SKM-1 treated with dmso at 0.1 percent for 144 hours (cell line): Measurements from ENCODE around the gene SLC22A5.
A peak's percentile ranks its signal among the peaks of the same experiment; 100 is the strongest.

Experiments
- DNase-seq: peaks from one replicate; lab custom pipeline; 2025; ENCODE audit not compliant: unreplicated experiment; lab: John Stamatoyannopoulos, UW

Gene SLC22A5

DNA sequence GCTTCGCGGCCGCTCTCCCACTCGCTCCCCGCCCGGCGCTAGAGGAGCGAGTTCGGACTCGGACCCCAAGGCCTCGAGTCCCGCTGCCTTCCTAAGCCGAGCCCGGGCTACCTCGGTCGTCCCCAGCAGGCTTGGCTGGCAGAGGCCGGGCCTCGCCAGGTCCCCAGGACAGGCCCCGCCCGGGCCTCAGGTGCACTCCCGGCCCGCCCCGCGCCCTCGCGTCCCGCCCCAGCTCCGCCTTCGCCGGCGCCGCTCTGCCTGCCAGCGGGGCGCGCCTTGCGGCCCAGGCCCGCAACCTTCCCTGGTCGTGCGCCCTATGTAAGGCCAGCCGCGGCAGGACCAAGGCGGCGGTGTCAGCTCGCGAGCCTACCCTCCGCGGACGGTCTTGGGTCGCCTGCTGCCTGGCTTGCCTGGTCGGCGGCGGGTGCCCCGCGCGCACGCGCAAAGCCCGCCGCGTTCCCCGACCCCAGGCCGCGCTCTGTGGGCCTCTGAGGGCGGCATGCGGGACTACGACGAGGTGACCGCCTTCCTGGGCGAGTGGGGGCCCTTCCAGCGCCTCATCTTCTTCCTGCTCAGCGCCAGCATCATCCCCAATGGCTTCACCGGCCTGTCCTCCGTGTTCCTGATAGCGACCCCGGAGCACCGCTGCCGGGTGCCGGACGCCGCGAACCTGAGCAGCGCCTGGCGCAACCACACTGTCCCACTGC is at the start of gene SLC22A5:
Gene SLC22A5, plus strand, starts transcription at position 237 of the 707 bp plus-strand sequence. Its CDS starts 263 bp downstream, at position 500.
- peak; percentile 34 for DNase-seq

DNA sequence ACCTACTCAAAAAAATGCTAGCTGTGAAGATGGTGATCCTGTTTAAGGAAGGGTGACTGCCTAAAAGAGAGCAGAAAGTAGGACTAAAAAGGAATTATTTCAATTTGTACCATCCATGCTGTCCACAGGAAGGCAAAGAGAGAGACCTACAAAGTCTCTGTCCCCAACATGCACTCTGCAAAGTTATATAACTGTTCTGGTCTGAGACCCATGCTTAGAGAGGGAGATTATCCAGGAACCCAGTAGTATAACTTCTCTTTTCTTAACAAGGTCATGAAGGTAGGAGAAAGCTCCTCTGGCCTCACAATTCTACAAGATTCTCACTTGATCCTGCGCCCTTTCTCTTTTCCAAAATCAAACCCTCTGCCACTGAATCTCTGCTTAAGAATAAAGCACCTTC is 49.5 kb upstream of the SLC22A5 start:
- no peak for DNase-seq

DNA sequence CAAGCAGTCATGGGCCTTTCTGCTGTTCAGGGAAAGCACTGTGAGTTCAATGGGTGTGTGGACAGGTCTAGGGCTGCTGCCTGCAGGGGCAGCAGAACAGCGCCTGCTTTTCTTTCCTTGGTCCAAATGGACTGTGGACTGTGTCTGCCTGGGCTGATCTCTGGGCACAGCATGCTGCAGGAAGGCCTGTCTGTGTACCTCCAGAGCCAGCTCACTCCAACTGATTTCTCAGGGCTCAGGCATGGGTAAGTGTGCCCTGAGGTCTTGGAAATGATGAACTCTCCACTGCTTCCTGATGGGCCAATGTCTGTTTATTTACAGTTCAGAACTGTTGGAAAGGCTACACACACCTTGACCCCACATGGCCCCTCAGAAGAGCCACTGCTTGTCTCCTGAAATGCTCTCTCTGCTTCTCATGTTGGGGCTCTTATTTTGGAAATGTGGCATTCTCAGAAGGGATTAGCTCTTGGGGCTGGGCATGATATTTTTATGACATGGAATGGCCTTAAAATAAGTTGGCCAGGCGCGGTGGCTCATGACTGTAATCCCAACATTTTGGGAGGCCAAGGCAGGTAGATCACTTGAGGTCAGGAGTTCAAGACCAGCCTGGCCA is 48.3 kb upstream of the SLC22A5 start:
- no peak for DNase-seq

DNA sequence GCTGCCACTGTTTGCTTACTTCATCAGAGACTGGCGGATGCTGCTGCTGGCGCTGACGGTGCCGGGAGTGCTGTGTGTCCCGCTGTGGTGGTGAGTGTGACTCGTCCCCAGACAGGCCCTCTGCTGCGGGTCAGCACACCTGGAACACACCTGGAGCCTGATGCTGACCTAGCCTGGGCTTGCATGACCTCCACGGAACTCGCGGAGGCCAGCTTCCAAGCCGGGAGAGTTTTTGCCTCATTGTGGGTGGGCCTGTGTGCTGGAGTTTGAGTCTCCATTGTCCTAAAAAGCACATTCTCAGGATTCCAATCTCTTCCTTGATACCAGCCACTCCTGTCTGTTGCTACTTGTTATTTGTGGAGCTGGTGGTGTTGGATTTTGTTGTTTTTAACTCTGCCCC is 47.2 kb upstream of the SLC22A5 start:
- no peak for DNase-seq

DNA sequence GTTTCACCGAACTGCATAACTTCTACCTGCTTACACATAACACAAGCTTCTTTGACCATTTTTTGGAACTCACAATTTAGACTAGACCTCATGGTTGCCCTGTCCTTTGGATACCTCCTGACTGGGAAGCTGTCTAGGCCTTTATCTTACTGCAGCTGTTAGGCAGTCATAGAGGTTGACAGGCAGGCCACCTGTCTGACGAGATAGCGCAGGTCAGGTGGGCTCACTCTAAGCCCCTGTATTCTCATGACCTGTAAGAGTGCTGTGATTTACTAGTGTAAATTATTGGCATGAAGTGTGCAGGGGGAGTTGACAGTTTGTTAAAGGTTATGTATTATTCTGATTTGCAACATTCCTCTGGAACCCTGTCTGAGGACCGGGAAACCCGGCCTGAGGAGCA is 46.3 kb upstream of the SLC22A5 start:
- no peak for DNase-seq

DNA sequence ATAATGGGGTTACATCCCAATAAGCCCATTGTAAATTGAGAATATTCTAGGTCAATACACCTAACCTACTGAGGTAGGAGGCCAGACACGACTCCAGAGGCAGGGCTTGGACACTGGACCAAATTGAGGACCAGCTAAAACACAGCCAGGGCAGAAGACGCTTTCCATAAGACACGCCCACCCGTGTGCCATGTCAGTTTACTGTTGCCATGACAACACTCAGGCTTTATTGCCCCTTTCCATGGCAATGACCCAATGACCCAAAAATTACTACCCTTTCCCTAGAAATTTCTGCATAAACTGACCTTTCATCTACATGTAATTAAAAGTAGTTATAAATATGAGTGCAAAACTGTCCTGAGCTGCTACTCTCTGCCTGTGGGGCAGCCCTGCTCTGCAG is 43.8 kb upstream of the SLC22A5 start:
- no peak for DNase-seq

DNA sequence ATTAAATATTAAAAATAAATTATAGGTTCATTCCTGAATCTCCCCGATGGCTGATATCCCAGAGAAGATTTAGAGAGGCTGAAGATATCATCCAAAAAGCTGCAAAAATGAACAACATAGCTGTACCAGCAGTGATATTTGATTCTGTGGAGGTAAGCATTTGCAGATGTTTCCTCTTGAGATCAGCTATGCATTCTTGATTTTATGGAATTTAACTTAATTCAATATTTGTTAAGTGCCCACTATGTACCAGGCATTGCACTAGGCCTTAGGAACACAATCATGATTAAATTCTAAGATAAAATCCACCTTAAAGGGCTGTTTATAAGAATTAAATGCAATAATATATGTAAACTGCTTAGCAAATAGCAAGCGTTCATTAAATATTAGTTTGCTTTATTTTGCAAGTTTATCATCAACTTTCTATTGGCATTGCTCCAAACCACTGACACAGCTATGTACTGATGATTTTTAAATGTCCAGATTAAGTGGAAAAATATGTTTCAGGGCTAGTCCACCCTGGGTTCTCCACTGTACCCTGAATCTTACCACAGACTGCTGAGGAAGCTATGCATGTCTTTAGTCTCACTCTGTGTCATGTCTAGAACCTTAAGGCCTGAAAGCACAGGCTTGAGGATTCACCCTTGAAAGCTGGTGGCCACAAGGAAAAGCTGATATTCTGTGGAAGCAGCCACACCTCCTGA is 42.1 kb upstream of the SLC22A5 start:
- no peak for DNase-seq

DNA sequence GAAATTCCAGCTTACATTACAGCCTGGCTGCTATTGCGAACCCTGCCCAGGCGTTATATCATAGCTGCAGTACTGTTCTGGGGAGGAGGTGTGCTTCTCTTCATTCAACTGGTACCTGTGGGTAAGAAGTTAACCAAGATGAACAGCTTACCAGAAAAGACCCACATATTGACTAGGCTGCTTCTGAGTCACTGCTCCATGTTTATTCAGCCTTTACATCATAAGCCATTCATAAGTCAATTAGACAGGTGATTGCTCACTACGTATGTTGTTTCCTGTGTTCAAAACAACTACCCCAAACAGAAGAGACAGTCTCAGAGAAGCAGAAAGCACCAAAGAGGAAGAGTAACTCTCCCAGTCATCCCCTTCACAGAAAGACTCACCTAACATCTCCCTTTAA is 34.7 kb upstream of the SLC22A5 start:
- no peak for DNase-seq

DNA sequence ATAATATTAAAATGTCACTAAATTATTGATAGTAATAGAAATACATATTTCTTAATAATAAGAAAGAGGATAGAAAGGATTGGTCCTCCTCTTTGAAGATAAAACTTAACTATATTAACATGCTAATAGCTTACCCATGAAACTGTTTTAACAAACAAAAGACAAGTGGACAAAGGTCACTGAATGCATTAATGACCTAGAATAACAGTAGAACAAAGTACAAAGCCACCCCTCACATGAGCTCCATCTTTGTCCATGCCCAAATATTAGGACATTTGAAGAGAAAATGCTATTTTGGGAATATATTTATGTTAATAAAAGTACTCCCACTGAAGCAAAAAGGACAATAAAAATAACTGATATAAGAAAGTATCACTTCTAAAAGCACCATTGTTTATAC is 34.1 kb upstream of the SLC22A5 start:
- no peak for DNase-seq

DNA sequence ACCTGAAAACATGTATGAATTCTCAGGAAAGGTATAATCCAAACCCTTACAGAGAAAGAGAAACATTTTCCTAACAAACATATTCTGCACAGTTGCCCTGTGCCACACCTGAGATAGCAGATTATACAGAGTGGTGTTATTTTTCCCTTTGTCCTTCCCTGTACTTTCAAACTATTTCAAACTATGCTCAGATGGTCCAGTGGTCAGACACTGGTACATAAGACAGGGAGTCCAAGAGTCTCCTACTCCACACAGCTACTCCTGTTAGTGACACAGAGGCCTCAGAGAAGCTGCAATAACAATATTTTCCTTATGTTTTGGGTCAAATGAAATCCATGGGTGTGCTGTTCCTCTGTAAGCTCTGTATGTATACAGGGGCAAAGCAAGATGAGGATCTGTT is 30.0 kb upstream of the SLC22A5 start:
- DNase-seq = no peak

DNA sequence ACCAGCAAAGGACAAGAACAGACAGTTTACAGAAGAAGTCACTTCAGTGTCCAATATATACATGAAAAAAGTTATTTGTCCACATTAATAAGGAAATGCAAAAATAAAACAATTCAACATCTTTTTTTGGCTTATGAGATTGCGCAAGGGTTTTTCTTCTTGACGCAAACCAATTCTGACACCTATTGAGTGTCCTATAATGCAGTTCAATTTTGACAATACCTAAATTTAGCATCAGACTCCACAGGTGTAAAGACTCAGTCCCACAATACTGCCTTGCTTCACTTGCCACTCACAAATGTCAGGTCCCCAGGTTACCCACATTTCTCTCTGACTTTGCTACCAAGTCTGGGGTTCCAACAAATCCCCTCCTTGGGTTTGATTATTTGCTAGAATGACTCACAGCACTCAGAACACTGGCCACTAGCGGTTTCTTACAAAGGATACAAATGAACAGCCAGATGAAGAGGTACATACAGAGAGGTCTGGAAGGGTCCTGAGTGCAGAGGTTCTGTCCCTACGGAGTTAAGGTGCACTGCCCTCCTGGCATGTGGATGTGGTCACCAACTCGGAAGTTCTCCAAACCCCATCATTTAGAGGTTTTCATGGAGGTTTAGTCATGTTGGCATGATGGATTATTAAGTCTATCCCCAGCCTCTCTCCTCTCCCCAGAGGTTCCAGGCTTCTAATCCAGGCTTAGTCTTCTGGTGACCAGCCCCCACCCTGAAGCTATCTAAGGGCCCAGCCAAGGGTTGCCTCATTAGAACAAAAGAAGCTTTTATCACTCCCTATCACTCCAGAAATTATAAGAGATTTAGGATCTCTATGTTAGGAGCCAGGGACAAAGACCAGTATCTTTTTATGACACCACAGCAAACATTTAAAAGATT is 27.0 kb upstream of the SLC22A5 start:
- no peak for DNase-seq

DNA sequence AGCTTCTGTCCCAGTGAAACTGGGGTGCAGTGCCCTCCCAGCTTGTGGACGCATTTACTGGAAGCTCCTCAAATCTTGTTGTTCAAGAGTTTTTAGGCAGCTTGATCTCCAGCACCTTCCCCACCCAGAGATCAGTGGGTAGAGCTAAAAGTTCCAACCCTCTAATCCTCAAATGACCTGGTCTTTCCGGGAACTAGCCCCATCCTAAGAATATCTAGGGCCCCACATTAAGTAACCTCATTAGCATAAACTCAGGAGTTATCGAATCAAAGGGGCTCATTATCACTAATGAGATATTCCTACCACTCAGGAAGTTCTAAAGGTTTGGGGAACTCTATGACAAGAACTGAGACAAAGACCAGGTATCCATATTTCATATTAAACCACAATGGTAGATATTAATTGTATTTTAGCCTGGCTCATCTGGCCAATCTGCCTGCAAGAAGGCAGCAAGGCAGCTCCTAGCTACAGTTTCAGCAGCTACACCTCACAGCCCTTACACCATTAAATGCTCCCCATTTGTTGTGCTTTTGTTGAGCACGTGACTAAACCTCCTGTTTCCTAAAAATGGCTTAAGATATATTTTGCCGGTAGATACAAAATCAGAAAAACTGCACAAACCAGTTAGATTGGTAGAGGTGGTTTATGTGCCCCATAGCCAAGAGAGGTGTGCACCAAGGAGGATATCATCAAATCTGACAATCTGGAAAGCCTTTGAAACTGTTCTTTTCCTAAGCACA is 24.6 kb upstream of the SLC22A5 start:
- DNase-seq = no peak

DNA sequence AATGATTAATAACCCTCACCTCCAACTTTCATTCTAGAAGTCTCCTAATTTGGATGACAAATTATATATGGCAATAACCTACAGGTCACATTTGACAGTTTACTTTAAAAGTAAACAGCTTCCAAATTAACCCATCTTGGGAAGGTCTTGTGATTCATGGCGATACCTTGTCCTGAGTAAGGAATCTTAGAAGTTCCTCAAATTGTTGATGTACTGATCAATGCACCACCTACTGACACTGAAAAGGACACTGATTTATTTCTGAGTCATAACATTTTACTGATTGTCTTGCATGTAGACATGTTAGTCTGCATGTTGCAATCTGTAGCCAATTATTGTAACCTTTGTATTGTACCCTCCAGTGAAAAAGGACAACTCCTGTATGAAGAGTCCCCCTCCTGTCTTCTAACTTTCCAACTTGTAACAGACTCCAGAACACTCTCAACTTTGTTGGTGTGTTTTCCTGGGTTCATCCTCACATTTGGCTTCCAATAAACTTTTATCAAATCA is 16.0 kb upstream of the SLC22A5 start:
- no peak for DNase-seq

DNA sequence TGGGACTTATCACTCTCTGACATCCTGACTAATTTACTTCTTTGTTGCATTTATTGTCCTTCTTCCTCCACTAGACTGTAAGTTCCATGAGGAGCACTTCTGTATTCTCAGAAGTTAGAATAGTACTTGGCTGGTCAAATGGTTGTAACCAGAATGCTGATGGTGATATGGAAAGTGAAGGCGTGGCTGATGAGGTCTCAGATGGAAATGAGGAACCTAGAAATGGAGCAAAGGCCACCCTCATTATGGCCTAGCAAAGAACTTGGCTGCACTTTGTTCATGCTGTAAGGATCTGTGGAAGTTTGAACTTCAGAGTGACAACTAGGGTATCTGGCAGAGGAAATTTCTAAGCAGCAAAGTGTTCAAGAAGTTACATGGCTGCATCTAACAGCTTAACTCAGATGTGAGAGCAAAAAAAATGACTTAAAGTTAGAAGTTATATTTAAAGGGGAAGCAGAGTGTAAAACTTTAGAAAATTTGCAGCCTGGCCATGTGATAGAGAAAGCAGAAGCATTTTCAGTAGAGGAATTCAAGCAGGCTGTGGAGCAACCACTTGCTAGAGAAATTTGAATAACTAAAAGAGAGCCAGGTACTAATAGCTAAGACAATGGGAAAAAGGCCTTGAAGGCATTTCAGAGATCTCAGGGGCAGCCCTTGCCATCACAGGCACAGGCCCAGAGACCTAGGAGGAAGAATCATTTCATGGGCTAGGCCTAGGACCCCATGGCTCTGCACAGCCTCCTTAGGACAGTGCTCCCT is 14.9 kb upstream of the SLC22A5 start:
- DNase-seq = peak; percentile 72

DNA sequence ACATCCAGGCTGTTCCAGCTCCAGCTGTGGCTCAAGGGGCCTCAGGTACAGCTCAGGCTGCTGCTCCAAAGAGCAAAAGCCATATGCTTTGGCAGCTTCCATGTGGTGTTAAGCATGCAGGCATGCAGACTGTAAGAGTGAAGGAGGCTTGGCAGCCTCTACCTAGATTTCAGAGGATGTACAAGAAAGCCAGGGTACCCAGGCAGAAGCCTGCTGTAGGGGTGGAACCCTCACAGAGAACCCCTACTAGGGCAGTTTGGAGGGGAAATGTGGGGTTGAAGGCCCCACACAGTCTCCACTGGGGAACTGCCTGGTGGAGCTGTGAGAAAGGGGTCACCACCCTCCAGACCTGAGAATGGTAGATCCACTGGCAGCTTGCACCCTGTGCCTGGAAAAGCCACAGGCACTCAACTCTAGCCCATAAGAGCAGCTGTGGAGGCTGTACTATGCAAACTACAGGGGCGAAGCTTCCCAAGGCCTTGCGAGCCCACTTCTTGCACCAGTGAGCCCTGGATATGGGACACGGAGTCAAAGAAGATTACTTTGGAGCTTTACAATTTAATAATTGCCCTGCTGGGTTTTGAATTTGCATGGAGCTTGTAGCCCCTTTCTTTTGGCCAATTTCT is 14.3 kb upstream of the SLC22A5 start:
- no peak for DNase-seq

DNA sequence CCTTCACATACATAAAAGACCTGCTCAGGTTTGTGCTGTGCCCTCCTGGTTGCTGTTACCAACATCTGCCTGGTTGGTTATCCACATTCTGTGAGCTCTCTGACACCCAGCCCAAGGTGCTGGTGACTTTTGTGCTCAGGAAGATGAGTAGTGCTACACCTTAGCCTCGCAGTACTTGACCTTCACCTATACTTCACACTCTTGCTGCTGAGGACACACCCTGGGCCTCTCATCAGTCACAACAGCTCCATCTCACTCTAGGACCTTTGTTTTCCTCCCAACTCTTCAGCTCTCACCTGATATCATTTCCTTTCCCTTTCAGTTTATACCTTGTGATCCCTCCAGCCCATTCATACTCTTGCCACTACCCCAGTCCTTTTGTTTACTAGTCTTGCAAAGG is 10.7 kb upstream of the SLC22A5 start:
- no peak for DNase-seq

DNA sequence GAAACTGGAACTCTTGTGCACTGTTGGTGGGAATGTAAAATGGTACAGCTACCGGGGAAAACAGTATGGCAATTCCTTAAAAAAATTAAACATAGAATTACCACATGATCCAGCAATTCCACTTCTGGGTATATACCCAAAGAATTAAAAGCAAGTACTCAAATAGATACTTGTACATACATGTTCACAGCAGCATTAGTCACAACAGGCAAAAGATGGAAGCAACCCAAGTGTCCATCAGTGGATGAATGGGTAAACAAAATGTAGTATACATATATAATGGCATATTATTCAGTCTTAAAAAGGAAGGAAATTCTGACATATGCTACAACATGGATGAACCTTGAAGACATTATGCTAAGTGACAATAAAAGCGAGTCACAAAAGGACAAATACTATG is 7.4 kb upstream of the SLC22A5 start:
- no peak for DNase-seq

DNA sequence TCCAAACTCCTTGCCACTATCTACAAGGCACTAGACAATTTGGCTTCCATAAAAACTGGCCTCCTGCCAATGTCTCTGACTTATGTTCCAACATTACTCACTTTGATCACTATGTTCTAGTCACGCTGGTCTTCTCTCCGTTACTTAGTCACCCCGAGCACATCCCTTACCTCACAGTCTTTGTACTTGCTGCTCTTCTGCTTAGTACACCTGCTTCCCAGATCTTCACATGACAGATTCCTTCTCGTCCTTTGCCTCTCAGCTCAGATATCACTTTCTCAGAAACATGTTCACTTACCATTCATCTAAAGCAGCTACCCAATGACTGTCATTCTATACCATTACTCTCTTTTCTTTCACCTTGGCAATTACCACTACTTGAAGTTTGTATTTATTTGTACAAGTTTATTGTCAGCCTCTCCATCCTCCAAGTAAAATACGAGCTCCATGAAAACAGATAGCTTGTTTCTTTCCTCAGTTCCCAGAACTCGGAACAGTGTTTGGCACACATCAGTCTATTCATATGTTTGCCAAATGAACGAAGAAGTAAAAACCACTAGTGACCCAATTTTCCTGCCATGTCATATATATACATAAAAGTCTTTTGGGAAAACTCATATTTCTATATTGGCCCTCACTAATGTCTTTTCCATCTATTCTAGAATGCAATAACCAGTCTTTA is 5.9 kb upstream of the SLC22A5 start:
- no peak for DNase-seq

DNA sequence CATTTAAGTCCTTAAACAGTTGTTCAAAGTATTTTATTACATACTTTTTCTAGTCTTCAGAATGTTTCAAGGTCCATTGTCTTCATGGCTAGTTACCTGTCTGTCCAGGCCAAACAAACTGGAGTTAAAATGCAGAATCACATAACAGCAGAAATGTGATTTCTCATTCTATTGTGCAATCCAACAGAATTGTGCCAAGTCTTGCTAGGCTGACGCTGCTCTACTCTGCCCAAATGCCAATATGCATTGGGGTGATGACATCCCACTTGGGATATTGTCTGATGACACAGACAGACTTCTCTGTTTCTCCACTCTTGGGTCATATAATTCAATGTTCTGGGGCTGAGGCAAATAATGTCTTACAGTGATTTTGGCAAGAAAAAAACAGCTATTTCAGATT is 5.2 kb upstream of the SLC22A5 start:
- no peak for DNase-seq
